HepG2 (cell line): ENCODE results near the gene RILPL1. TPM values are rescaled to one million over a fixed set of nuclear protein-coding genes. Genes with fewer than 3 reads are reported as not detected.

Experiments used
- CEBPG ChIP-seq: IDR thresholded peaks from 2 replicates; pipeline ENCODE4 v1.6.1; 2016
- EP300 ChIP-seq, 3 experiments: sonication (generic) in 1 of 3; formaldehyde crosslinking in 1 of 3; IDR thresholded peaks; 2 replicates each; pipeline versions ENCODE4 v1.5.1 to v1.6.1; 2011 to 2020; ENCODE audit warnings: low read depth in 2 of 3, low read length in 2 of 3, borderline replicate concordance in 1 of 3, improper control_type of control experiment in 1 of 3, mild to moderate bottlenecking in 1 of 3, missing genetic modification reagents in 1 of 3, moderate library complexity in 1 of 3
- ETV6 ChIP-seq: sonication (generic); formaldehyde crosslinking; conservative IDR thresholded peaks from 2 replicates; pipeline ENCODE4 v1.4.0; 2020; ENCODE audit warnings: missing genetic modification reagents
- IRX3 ChIP-seq: sonication (generic); formaldehyde crosslinking; IDR thresholded peaks from 2 replicates; pipeline ENCODE4 v1.8.1; 2023; ENCODE audit warnings: mild to moderate bottlenecking, low read depth, missing genetic modification reagents, borderline replicate concordance
- KLF11 ChIP-seq: IDR thresholded peaks from 2 replicates; pipeline ENCODE4 v1.6.1; 2016; ENCODE audit warnings: missing compliant biosample characterization
- KLF13 ChIP-seq: sonication (generic); formaldehyde crosslinking; IDR thresholded peaks from 2 replicates; pipeline ENCODE4 v1.4.0; 2020; ENCODE audit warnings: mild to moderate bottlenecking, missing genetic modification reagents
- POLR2AphosphoS2 ChIP-seq: IDR thresholded peaks from 2 replicates; pipeline ENCODE4 v1.6.1; 2011; ENCODE audit warnings: low read depth, low read length, improper control_type of control experiment
- REPIN1 ChIP-seq: sonication (generic); formaldehyde crosslinking; IDR thresholded peaks from 2 replicates; pipeline ENCODE4 v1.8.0; 2022; ENCODE audit warnings: missing genetic modification reagents, low read depth, mild to moderate bottlenecking, borderline replicate concordance
- SPEN ChIP-seq: sonication (generic); formaldehyde crosslinking; IDR thresholded peaks from 2 replicates; pipeline ENCODE4 v1.5.1; 2020; ENCODE audit warnings: low read depth, mild to moderate bottlenecking, missing genetic modification reagents
- TARDBP ChIP-seq: sonication (generic); formaldehyde crosslinking; IDR thresholded peaks from 2 replicates; pipeline ENCODE4 v1.8.0; 2022; ENCODE audit warnings: mild to moderate bottlenecking, missing genetic modification reagents
- TBX2 ChIP-seq: sonication (generic); formaldehyde crosslinking; IDR thresholded peaks from 2 replicates; pipeline ENCODE4 v1.5.0; 2020; ENCODE audit warnings: missing genetic modification reagents, mild to moderate bottlenecking, borderline replicate concordance
- ZBTB7B ChIP-seq: sonication (generic); formaldehyde crosslinking; IDR thresholded peaks from 2 replicates; pipeline ENCODE4 v1.4.0; 2020; ENCODE audit warnings: missing genetic modification reagents
- ZFP90 ChIP-seq: sonication (generic); formaldehyde crosslinking; IDR thresholded peaks from 2 replicates; pipeline ENCODE4 v1.8.0; 2022; ENCODE audit warnings: missing genetic modification reagents, mild to moderate bottlenecking, inconsistent platforms, borderline replicate concordance
- ZNF121 ChIP-seq: sonication (generic); formaldehyde crosslinking; IDR thresholded peaks from 2 replicates; pipeline ENCODE4 v1.5.0; 2020; ENCODE audit warnings: mild to moderate bottlenecking, missing genetic modification reagents
- ZNF143 ChIP-seq: sonication (generic); formaldehyde crosslinking; IDR thresholded peaks from 2 replicates; pipeline ENCODE4 v1.4.0; 2020; ENCODE audit warnings: missing genetic modification reagents
- ZNF225 ChIP-seq: sonication (generic); formaldehyde crosslinking; IDR thresholded peaks from 2 replicates; pipeline ENCODE4 v1.4.0; 2020; ENCODE audit warnings: mild to moderate bottlenecking, missing genetic modification reagents
- ZNF260 ChIP-seq: sonication (generic); formaldehyde crosslinking; IDR thresholded peaks from 2 replicates; pipeline ENCODE4 v1.4.0; 2020; ENCODE audit warnings: missing genetic modification reagents, low read depth, mild to moderate bottlenecking, borderline replicate concordance
- ZNF460 ChIP-seq: sonication (generic); formaldehyde crosslinking; IDR thresholded peaks from 2 replicates; pipeline ENCODE4 v1.5.1; 2020; ENCODE audit warnings: missing genetic modification reagents, mild to moderate bottlenecking, borderline replicate concordance
- ZNF598 ChIP-seq: sonication (generic); formaldehyde crosslinking; IDR thresholded peaks from 2 replicates; pipeline ENCODE4 v1.5.1; 2020; ENCODE audit warnings: mild to moderate bottlenecking, missing genetic modification reagents, borderline replicate concordance
- polyA plus RNA-seq, 8 experiments: library from polyadenylated mRNA; depleted of rRNA in 3 of 8; stranded (reverse) in 7 of 8; unstranded in 1 of 8; fragments of >200 nt; fragmentation: Illumina TruSeq in 4 of 8; extraction: Trizol in 4 of 8; gene quantifications; 2 replicates each; pipeline versions ENCODE4 v1.2.1 to v1.2.3, GENCODE V29; 2011 to 2016; ENCODE audit warnings: low read depth in 4 of 8, missing spikeins in 1 of 8, mixed read lengths in 1 of 8; ENCODE audit not compliant: insufficient read depth in 1 of 8
- total RNA-seq, 5 experiments: library from RNA; depleted of rRNA; stranded (reverse); fragments of >200 nt; fragmentation: Illumina TruSeq; extraction: Trizol; gene quantifications; 2 replicates each; pipeline ENCODE4 v1.2.3, GENCODE V29; 2016; ENCODE audit warnings: low read depth in 1 of 5
- TF ChIP-seq, protein P1 (sequence below): sonication (generic); formaldehyde crosslinking; IDR thresholded peaks from 2 replicates; pipeline ENCODE4 v1.5.0; 2020; ENCODE audit warnings: mild to moderate bottlenecking, missing genetic modification reagents, moderate library complexity
- TF ChIP-seq, protein P2 (sequence below), 2 experiments: sonication (generic) in 1 of 2; formaldehyde crosslinking in 1 of 2; IDR thresholded peaks; 2 replicates each; pipeline versions ENCODE4 v1.4.0 to v1.6.1; 2018 to 2020; ENCODE audit warnings: missing genetic modification reagents in 2 of 2, borderline replicate concordance in 1 of 2, low read depth in 1 of 2, mild to moderate bottlenecking in 1 of 2, missing biosample characterization in 1 of 2
- TF ChIP-seq, protein P3 (sequence below): IDR thresholded peaks from 2 replicates; pipeline ENCODE4 v1.6.1; 2012; ENCODE audit warnings: inconsistent platforms
- TF ChIP-seq, protein P4 (sequence below): sonication (generic); formaldehyde crosslinking; conservative IDR thresholded peaks from 2 replicates; pipeline ENCODE4 v1.4.0; 2020; ENCODE audit warnings: missing genetic modification reagents

RILPL1 gene
- total and polyA plus RNA-seq, 2 of the 13 experiments (the other 11 are each of a cell fraction or from before 2014, with no cell fraction given) = 5.8 to 28.4 TPM

DNA sequence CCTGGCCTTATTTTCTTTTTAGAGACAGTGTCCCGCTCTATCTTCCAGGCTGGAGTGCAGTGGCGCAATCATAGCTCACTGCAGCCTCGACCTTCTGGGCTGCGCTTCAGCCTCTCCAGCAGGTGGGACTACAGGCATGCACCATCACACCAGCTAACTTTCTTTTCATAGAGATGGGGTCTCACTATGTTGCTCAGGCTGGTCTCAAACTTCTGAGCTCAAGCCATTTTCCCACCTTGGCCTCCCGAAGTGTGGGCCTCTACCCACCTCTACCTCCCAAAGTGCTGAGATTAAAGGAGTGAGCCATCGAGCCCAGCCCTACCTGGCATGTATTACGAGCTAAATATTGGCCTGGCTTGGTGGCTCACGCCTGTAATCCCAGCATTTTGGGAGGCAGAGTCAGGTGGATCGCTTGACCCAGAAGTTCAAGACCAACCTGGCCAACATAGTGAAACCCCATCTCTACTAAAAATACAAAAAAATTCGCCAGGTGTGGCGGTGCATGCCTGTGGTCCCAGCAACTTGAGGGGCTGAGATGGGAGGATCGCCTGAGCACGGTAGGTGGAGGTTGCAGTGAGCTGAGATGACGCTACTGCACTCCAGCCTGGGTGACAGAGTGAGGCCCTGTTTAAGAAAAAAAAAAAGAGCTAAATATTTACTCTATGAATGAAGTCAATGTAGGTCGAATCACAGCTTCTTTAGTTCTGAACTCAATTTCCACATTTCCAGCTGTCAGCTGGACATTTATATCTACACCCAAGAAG, 7.6 kb upstream of the RILPL1 start (continued):
- TF ChIP-seq, protein P1, sequence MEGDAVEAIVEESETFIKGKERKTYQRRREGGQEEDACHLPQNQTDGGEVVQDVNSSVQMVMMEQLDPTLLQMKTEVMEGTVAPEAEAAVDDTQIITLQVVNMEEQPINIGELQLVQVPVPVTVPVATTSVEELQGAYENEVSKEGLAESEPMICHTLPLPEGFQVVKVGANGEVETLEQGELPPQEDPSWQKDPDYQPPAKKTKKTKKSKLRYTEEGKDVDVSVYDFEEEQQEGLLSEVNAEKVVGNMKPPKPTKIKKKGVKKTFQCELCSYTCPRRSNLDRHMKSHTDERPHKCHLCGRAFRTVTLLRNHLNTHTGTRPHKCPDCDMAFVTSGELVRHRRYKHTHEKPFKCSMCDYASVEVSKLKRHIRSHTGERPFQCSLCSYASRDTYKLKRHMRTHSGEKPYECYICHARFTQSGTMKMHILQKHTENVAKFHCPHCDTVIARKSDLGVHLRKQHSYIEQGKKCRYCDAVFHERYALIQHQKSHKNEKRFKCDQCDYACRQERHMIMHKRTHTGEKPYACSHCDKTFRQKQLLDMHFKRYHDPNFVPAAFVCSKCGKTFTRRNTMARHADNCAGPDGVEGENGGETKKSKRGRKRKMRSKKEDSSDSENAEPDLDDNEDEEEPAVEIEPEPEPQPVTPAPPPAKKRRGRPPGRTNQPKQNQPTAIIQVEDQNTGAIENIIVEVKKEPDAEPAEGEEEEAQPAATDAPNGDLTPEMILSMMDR (CRISPR knock-in tag) = peak; percentile 85
- TF ChIP-seq EP300 (IDR thresholded peaks at IDR 0.05; ENCODE audit: low read depth in 2 of 2, low read length in 2 of 2) (no peak), EP300 (CRISPR knock-in tag; IDR thresholded peaks at IDR 0.05; ENCODE audit: borderline replicate concordance) (no peak), CEBPG (CRISPR knock-in tag) (peak; percentile 95), ZBTB7B (0 out of 2 replicates have a peak, but pooled peaks have one; percentile 23), ZNF225 (CRISPR knock-in tag) (0 out of 2 replicates have a peak, but pooled peaks have one; percentile 31), ZNF260 (CRISPR knock-in tag) (no peak), ZNF460 (CRISPR knock-in tag) (peak; percentile 81), KLF11 (no peak), REPIN1 (CRISPR knock-in tag) (peak; percentile 14; the same call in 1 of the 2 replicates), ZNF143 (CRISPR knock-in tag) (no peak), POLR2AphosphoS2 (no peak), TBX2 (CRISPR knock-in tag) (peak; percentile 27; the same call in 1 of the 2 replicates), ZFP90 (peak; percentile 98), ETV6 (CRISPR knock-in tag) (no peak), KLF13 (peak; percentile 48; the same call in 1 of the 2 replicates), TARDBP (CRISPR knock-in tag) (no peak), ZNF598 (CRISPR knock-in tag) (peak; percentile 4; the same call in 1 of the 2 replicates), SPEN (CRISPR knock-in tag) (peak; percentile 63; the same call in 1 of the 2 replicates), IRX3 (CRISPR knock-in tag) (0 out of 2 replicates have a peak, but pooled peaks have one; percentile 34), ZNF121 (CRISPR knock-in tag) (peak; percentile 99)
- TF ChIP-seq, protein P2, sequence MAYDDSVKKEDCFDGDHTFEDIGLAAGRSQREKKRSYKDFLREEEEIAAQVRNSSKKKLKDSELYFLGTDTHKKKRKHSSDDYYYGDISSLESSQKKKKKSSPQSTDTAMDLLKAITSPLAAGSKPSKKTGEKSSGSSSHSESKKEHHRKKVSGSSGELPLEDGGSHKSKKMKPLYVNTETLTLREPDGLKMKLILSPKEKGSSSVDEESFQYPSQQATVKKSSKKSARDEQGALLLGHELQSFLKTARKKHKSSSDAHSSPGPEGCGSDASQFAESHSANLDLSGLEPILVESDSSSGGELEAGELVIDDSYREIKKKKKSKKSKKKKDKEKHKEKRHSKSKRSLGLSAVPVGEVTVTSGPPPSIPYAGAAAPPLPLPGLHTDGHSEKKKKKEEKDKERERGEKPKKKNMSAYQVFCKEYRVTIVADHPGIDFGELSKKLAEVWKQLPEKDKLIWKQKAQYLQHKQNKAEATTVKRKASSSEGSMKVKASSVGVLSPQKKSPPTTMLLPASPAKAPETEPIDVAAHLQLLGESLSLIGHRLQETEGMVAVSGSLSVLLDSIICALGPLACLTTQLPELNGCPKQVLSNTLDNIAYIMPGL (CRISPR knock-in tag; IDR thresholded peaks at IDR 0.05; ENCODE audit: borderline replicate concordance in 1 of 2, low read depth in 1 of 2) = 0 out of 4 replicates have a peak, but pooled peaks have one; percentile 18 to 50
- TF ChIP-seq, protein P3, sequence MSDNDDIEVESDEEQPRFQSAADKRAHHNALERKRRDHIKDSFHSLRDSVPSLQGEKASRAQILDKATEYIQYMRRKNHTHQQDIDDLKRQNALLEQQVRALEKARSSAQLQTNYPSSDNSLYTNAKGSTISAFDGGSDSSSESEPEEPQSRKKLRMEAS = peak; percentile 27; the same call in 1 of the 2 replicates
- TF ChIP-seq, protein P4, sequence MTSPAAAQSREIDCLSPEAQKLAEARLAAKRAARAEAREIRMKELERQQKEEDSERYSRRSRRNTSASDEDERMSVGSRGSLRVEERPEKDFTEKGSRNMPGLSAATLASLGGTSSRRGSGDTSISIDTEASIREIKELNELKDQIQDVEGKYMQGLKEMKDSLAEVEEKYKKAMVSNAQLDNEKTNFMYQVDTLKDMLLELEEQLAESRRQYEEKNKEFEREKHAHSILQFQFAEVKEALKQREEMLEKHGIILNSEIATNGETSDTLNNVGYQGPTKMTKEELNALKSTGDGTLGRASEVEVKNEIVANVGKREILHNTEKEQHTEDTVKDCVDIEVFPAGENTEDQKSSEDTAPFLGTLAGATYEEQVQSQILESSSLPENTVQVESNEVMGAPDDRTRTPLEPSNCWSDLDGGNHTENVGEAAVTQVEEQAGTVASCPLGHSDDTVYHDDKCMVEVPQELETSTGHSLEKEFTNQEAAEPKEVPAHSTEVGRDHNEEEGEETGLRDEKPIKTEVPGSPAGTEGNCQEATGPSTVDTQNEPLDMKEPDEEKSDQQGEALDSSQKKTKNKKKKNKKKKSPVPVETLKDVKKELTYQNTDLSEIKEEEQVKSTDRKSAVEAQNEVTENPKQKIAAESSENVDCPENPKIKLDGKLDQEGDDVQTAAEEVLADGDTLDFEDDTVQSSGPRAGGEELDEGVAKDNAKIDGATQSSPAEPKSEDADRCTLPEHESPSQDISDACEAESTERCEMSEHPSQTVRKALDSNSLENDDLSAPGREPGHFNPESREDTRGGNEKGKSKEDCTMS = no peak
